Stimulated activated CD4-positive, alpha-beta T cell treated with anti-CD3 and anti-CD28 coated beads, Interleukin-2, amount 100 ng/mL, for 24 hours (primary cell): ENCODE results near the gene PIPOX.
"Not testable (repeated sequence)": the region's sequence is repeated elsewhere in the genome, so short reads cannot be mapped to it uniquely, and the experiment has no call there.

Experiments
- DNase-seq, 2 donors: peaks; one replicate each; pipeline ENCODE4 v3.0.0-alpha.2; 2020

The PIPOX gene

GRCh38 chr17:29076722-29077121 lies 33.8 kb downstream of the PIPOX start:
- DNase-seq = no peak

DNA sequence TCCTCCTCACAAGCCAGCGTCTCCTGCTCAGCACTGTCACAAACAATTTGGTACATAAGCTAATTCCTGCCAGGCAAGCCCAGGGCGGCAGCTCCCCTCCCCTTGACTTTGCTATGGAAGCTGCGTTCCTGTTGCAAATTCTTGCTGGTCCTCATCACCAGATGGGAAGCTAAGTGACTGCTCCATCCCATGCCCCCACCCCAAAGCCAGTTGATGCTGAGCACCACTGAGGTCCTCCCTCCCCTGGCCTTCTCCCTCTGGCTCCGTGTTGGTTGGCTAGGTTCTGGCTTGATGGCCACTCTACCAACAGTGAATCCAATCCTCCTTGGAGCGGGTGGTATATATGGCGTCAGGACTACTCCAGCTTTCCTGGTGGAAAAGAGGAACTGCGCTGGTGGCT lies 34.4 kb downstream of the PIPOX start:
- no peak for DNase-seq

DNA sequence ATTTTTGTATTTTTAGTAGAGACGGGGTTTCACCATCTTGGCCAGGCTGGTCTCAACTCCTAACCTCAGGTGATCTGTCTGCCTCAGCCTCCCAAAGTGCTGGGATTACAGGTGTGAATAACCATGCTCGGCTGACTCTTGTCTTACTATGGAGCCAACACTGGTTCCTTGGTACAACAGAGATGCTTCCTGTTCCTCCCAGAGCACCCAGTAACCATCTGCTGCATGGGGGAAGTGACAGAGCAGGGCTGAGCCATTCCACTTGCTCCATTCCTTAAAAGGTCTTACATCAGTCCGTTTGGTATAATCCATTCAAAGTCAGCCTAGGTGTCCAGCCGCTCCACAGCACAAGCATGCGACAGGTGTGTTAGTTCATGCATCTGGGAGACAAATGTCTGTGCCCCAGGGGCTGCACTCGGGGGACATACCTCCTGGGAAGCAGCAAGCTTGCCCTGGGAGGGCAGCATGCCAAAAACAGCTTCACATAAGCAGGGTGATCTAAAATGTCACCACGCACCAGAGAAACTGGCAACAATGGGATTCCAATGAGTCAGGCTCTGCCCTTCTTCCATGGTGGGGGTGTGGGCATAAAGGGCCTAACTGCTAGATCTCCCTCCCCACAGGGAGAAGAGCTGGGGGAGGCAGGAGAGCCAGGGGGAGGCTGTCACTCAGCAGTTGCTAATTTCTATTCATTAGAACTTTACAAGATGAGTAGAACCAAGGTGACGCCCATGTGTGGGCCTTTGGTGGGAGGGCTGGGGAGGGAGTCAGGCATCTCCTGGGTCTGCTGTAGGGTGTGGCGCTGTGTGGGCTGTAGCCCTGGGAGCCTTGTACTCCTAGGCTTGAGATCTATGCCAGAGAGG lies 35.5 kb downstream of the PIPOX start:
- DNase-seq = no peak

- no peak for DNase-seq
Measured at GRCh38 chr17:29079433-29079832, 36.5 kb downstream of the PIPOX start.

DNA sequence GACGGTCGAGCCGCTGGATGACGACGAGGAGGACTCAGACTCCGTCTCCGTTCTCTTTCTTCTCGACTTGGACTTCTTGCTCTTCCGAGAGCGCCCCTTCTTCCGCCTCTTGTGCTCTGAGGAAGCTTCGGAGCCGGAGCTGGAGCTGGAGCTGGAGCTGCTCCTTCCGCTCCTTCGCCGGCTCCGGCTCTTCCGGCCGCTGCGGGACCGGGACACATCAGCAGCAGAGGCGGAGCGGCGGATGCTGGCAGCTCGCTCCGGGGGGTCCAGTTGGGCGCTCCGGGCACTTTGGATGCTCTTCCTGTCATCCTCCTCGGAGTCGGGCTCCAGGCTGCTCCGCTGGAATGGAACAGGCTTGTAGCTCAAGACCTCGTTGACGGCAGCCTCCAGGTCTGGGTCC lies 36.9 kb downstream of the PIPOX start:
- no peak for DNase-seq

GRCh38 chr17:29080323-29080722 lies 37.4 kb downstream of the PIPOX start:
- no peak for DNase-seq

- DNase-seq = no peak
Measured at GRCh38 chr17:29080965-29081364, 38.0 kb downstream of the PIPOX start.

DNA sequence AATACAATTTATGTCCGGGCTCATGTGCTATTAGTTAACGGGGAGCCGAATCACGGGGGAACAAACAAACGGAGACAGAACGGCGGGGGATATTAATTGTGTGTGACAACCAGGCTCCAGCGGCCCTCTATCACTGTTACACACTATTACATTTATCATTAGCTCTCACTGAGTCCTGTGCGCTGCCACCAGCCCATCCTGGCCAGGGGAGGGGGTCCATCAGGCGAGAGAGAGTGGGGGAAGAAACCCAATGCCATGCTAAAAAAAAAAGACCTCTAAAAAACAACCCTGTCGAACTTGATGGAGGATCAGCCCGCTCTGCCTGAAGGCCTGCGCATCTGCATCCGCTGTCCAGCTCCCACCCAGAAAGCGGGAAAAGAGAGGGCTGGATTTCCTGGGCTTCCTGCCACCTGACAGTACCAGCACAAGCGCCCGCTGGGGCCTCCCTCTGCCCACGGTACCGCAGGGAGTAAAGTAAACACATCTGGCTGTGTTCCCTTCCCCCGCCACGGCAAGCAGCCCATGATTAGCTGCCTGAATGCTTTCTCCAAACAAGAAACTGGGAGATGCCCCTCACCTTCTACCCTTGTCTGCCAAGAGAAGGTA lies 41.7 kb downstream of the PIPOX start:
- no peak for DNase-seq

GRCh38 chr17:29085223-29085622 lies 42.3 kb downstream of the PIPOX start:
- DNase-seq = no peak

DNA sequence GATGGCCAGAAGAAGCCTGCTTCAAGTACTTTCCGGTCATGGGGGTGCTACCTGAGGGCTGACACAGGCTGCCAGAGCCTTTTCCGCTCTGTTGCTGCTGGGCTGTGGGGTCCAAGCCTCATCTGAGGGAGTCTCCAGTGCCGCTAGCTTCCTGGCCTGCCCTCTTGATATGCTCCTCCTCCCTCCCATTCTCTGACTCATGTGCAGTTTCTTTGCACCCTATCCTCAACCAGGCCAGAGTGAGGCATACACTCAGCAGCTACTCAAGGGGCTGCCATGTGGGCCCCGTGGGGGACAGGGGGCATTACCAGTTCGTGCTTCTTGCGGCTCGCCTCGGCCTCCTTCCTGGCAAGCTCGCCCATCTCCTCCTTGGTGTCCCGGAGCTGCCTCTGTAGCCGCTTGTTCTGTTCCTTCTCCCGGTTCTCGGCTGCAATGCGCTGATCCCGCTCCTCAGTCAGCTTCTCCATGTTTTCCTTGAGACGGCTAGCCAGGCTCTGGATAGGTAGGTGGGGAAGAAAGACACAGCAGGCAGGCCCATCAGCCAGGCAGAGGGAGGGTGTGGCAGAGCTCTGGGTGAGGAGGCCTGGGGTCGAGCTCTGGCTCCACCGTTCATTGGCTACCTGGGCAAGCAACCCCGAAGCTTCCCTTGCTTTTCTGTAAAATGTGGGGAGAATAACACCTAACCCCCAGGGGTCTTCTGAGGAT lies 43.8 kb downstream of the PIPOX start:
- DNase-seq = no peak

DNA sequence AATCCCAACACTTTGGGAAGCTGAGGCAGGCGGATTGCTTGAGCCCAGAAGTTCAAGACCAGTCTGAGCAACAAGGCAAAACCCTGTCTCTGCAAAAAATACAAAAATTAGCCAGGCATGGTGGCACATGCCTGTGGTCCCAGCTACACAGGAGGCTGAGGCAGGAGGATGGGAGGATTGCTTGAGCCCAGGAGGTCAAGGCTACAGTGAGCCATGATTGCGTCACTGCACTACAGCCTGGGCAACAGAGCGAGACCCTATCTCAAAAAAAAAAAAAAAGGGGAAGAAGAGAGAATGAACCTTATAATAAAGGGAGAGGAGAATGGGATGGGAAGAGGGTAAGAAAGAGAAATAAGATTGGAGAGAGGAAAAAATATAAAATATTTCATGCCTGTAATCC lies 45.8 kb downstream of the PIPOX start:
- DNase-seq = not testable (repeated sequence)

GRCh38 chr17:29089601-29090044 lies 46.7 kb downstream of the PIPOX start:
- no peak for DNase-seq

- no peak for DNase-seq
Measured at GRCh38 chr17:29090108-29090507, 47.2 kb downstream of the PIPOX start.

GRCh38 chr17:29090750-29091605 lies 48.0 kb downstream of the PIPOX start:
- DNase-seq = no peak

GRCh38 chr17:29091606-29092289 lies 48.8 kb downstream of the PIPOX start:
- DNase-seq = no peak

- no peak for DNase-seq
Measured at GRCh38 chr17:29093090-29093871, 50.3 kb downstream of the PIPOX start.

DNA sequence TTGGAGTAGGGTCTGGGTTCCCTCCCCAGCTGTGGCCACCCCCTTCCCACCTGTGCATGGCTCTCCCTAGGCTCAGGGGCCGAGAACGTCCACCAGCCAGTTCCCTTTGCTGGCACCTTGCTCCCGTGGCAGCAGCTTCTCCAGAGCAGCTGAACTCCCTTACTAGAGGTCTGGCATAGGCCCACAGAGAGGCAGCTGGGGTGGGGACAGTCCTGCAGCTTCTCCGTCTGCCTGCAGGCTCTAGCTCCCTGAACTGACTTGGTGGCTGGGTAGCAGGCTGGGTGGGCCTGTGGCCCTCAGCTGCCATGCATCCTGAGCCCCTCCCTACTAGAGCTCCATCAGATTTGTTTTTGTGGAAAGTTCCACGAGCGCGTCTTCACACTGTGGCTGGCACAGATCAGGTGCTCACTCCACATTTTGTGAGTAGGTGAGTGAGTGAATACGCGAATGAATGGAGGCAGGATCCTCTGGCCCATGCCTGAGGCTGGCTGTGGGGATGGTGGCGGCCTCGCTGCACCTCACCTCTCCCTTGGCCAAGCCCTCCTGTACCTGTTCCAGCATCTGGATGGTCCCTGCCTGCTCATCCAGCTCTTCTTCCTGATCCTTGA lies 51.3 kb downstream of the PIPOX start:
- no peak for DNase-seq

DNA sequence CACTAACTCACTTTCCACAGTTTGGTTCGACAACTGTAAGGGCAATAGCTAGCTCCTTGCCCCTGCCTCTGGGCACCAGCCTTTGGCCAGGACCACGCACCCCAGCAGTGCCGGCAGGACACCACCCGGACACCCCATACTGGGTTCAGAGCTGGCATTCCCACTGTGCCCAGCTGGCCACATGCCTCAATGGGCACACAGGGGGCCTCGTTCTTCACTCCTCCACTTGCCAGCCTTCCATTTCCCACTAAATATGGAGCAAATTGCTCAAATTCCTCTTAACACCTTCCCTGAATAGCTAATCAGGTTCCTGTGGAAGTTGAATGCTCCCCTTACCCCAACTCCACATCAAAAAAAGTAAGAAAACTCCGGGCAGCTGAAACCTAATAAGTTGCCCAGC lies 52.5 kb downstream of the PIPOX start:
- DNase-seq = no peak

DNA sequence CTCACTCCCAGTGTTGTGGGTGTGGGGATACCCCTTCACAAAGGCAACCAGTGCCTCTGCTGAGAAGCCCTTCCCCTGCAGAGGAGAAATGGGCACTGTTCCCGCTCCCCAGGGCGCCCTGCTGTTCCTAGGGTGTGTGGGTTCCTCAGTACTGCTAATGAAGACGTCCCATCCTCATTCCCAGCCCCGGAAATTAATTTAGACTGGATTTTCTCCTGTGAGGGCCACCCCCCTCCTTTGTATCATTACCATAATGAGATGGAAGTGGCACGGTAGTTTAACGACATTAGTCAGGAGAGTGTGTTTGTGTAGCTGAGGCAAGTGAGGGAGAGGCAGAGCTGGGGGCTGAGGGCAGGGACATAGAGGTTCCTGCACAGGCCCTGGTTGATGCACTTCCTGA lies 53.2 kb downstream of the PIPOX start:
- no peak for DNase-seq

- no peak for DNase-seq
Measured at GRCh38 chr17:29099527-29099926, 56.6 kb downstream of the PIPOX start.

GRCh38 chr17:29100296-29100695 lies 57.4 kb downstream of the PIPOX start:
- no peak for DNase-seq
